Retina (tissue), 1 donor: ENCODE measurements around the gene PIKFYVE.
"Not testable (repeated sequence)": the region's sequence is repeated elsewhere in the genome, so short reads cannot be mapped to it uniquely, and the experiment has no call there.

Experiments used
- DNase-seq: peaks from one replicate; pipeline ENCODE4 v3.0.0-alpha.2; 2016

The PIKFYVE gene, protein sequence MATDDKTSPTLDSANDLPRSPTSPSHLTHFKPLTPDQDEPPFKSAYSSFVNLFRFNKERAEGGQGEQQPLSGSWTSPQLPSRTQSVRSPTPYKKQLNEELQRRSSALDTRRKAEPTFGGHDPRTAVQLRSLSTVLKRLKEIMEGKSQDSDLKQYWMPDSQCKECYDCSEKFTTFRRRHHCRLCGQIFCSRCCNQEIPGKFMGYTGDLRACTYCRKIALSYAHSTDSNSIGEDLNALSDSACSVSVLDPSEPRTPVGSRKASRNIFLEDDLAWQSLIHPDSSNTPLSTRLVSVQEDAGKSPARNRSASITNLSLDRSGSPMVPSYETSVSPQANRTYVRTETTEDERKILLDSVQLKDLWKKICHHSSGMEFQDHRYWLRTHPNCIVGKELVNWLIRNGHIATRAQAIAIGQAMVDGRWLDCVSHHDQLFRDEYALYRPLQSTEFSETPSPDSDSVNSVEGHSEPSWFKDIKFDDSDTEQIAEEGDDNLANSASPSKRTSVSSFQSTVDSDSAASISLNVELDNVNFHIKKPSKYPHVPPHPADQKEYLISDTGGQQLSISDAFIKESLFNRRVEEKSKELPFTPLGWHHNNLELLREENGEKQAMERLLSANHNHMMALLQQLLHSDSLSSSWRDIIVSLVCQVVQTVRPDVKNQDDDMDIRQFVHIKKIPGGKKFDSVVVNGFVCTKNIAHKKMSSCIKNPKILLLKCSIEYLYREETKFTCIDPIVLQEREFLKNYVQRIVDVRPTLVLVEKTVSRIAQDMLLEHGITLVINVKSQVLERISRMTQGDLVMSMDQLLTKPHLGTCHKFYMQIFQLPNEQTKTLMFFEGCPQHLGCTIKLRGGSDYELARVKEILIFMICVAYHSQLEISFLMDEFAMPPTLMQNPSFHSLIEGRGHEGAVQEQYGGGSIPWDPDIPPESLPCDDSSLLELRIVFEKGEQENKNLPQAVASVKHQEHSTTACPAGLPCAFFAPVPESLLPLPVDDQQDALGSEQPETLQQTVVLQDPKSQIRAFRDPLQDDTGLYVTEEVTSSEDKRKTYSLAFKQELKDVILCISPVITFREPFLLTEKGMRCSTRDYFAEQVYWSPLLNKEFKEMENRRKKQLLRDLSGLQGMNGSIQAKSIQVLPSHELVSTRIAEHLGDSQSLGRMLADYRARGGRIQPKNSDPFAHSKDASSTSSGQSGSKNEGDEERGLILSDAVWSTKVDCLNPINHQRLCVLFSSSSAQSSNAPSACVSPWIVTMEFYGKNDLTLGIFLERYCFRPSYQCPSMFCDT (N-terminal part only)

GRCh38 chr2:208265801-208266552 lies at the start of gene PIKFYVE:
Gene PIKFYVE (plus strand): TSS chr2:208266255. CDS start chr2:208271520, 5,265 bp downstream.
- DNase-seq, result peak; percentile 98

DNA sequence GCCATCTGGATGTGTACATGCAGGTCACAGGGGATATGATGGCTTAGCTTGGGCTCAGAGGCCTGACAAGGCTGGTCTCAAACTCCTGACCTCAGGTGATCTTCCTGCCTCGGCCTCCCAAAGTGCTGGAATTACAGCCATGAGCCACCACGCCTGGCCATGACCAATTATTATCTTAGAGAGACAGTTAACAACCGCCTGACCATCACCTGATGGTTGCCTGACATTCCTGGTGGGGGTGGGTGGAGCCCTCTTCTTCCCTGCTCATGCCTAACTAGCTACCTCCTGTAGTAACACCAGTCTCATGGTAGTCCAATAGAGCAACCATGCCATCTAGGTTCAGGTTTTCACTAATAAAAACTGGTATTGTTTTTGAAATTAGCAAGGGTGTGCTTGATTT lies 44.2 kb upstream of the PIKFYVE start:
- DNase-seq, result not testable (repeated sequence)

GRCh38 chr2:208222351-208222750 lies 43.7 kb upstream of the PIKFYVE start:
- DNase-seq, result no peak

DNA sequence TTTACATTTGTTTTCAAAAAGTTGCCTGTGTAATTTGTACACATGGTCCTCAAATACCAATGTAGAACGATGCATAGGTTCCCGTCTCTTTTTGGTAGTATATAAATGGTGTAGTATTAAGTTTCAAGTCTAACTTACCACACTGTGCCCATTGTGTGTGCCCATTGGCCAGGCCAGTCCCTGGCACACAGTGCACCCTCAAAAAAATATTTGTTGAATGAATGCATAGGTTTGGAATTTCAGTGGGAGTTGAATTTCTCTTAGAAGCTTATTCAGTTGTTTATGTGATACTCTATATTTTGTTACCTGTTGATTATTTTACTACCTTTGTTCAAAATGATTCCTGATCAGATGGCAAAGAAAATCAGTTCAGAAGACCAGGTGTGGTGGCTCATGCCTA lies 41.3 kb upstream of the PIKFYVE start:
- DNase-seq, result no peak

DNA sequence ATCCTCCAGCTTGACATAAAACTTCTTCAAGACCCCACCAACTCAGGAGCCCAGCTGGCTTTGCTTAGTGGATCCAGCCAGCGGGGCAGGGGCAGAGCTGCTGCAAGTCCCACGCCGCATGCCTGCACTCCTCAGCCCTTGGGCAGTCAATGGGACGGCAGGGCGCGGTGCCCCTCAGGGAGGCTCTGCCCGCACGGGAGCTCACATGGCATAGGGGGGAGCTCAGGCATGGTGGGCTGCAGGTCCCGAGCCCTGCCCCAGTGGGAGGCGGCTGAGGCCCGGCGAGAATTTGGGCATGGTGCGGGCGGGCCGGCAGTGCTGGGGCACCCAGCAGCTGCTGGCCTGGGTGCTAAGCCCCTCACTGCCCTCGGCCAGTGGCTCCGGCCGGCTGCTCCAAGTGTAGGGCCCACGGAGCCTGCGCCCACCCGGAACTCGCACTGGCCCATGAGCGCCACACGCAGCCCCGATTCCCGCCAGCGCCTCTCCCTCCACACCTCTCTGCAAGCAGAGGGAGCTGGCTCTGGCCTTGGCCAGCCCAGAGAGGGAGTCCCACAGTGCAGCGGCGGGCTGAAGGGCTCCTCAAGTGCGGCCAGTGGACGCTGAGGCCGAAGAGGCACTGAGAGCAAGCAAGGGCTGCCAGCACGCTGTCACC lies 38.3 kb upstream of the PIKFYVE start:
- DNase-seq, result no peak

DNA sequence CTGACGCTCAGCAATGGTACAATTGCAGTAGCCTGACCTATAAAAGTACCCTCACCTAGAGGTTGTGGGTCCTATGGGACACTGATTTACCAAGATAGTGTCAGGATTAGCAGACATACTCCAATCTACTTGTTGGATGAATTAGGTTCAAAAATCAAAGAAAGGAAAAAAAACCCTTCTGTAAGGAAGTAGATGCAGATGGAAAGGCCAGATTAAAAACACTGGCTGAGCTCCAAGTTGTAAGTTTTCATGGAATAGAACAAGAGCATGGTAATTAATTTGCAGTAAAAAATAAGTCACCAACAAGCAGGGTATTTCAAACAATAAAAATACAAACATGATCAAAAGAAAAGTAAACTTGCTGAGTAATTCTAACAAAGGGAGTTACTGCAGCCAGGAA lies 37.6 kb upstream of the PIKFYVE start:
- no peak for DNase-seq

DNA sequence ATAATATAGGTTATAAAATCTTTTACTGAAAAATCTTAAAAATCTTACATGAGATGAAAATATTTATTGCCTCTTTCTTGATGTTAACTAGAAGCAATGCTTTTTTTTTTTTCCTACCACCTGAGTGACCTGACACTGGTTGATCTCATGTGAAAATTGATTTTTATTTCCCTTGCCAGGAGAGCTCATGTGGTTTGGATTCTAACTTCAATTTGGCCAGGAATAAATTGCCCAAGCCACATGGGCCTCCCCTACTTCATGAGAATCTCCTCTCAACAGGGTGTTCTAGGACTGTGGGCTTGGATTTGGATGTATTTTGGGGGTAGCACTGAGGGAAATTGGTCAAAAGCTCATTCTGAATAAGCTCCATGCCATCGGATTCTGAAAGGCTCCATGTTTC lies 31.3 kb upstream of the PIKFYVE start:
- DNase-seq, result no peak

DNA sequence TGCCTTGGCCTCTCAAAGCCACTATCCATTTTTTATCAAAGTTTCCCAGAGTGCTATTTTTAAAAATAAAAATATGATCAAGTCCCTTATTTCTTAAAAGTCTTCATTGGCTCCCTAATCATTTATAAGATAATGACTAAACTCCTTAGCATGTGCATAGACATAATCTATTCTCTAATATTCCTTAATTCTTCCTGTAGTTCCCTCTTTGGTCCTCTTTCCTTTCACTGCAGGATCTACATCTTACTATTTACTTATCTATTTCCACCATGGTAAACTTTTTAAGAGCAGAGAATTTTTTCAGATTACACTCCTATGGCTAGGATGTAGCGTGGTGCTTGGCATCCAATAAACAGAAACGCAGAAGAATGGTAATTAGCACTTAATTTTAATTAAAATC lies 30.2 kb upstream of the PIKFYVE start:
- DNase-seq, result no peak

GRCh38 chr2:208239770-208240493 lies 26.1 kb upstream of the PIKFYVE start:
- DNase-seq, result no peak

DNA sequence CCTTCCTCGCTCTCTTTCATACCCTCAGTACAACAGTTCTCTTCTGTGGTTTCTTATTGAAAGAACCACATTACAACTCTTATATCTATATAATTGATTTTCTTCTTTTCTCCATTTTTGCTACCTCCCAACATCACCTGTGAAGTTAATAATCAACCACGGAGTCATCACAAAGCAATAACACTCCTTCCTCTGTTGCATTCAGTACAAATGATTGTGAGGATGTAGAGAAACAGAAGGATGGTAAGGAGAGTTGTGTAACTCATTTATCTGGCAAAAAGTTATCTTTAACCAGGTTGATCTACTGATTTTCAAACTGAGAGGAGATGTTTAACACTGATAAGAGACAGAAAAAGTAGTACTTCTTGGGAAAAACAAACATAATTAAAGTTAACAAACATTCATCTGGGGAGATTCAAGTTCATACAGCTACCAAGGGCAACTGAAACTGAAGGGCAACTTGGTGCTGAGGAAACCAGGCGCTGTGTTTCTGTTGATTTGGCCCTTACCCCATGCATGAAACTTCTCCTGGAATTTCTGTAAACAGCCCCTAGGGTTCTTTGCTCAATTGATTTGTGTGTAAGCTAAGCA lies 25.3 kb upstream of the PIKFYVE start:
- DNase-seq, result no peak

DNA sequence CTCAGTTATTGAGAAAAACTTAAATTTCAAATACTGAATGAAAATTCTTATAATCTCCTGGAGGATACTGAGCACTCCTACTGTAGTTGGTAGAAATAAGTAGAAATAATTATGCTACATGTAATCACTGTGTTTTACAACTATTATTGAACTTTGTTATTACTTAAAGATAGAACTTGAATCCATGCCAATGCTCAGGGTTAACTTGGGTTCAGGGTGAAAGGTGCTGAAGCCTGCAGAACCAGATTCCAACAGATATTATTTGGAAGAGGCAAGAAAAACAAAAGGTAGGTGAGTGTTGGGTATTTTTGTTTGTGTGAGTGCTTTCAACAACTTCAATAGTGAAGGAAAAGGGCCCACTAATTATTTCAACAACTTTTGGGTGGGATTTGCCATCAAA lies 21.6 kb upstream of the PIKFYVE start:
- no peak for DNase-seq

DNA sequence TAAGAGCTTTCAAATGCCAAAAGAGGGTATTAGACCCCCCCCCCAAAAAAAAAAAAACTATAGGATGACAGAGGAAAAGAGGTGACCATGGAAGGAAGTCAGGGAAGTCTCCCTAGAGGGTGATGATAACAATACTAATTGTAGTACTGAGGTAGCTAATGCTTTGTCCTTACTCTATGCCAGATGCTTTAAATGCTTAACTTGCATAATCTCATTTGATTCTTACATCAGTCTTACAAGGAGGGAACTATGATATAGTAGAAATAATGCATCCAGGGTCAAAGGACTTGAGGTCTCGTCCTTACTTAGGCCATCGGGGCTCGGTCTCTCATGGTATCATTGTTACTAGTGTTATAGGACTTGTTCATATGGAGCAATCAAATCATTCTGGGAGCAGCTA lies 20.3 kb upstream of the PIKFYVE start:
- DNase-seq, result no peak

- no peak for DNase-seq
Observed at GRCh38 chr2:208248601-208249000, 17.5 kb upstream of the PIKFYVE start.

DNA sequence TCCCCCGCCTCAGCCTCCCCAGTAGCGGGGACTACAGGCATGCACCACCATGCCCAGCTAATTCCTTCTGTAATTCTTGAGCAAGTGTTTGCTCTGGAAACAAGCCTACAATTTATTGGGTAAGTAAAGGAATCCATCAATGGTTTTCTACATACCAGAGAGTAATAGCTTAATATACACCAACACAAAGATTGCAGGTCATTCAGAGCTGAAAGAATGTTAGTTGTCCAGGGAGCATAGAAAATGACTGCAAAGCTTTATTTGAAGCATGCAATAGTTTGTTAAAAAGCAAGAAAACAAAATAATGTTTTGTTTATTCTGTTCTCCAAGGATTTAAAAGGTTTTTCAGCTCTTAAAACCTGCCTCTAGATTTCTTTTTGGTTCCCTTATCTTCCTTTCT lies 16.8 kb upstream of the PIKFYVE start:
- no peak for DNase-seq

- no peak for DNase-seq
Observed at GRCh38 chr2:208250388-208250787, 15.7 kb upstream of the PIKFYVE start.

- no peak for DNase-seq
Observed at GRCh38 chr2:208251098-208251497, 15.0 kb upstream of the PIKFYVE start.

GRCh38 chr2:208252716-208253492 lies 13.2 kb upstream of the PIKFYVE start:
- DNase-seq, result no peak

- DNase-seq, result no peak
Observed at GRCh38 chr2:208253600-208254117, 12.4 kb upstream of the PIKFYVE start.

DNA sequence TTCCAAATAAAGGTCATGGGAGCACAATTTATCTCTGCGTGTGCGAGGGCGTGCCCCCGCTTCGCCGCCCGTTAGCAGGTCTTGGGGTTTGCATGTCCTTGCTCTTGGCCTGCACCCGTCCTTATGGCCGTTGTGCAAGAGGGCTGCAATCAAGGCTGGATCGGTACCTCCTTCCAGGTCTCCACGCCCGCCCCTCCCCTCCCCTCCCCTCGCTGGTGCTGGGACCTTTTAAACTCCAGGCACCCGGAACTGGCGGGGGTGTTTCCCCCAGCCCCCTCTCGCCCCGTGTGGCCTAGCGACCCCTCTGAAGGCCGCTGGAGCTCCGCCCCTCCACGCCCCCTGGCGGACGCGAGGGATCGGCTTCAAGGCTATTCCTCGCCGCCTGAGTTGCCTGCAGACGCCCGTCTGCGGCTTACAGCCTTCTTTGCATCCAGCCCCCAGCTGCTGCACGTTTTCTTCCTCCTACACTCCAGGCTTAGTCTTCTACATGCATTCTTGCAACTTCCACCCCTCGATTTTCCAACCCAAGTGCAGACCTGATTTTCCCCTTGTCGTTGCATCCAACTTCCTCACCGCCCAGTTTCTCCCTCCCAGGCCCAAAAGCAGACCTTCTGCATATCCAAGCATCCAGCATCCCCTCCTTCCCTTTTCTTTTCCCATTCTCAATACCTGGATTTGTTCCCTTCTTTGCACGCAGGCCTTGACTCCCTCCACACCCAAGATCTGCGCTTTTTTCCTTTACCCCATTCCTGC lies 11.8 kb upstream of the PIKFYVE start:
- DNase-seq, result peak; percentile 94
